SK-N-SH (cell line): ENCODE measurements around the gene FFAR4.

ENCODE experiments used
- EP300 ChIP-seq, 2 experiments: IDR thresholded peaks; 2 replicates each; pipeline versions ENCODE4 v1.4.0 to v1.6.1; 2012; ENCODE audit warnings: borderline replicate concordance in 1 of 2, low read depth in 1 of 2, low read length in 1 of 2
- GABPA ChIP-seq: IDR thresholded peaks from 2 replicates; pipeline ENCODE4 v1.4.0; 2012; ENCODE audit warnings: low read depth, mild to moderate bottlenecking
- TCF12 ChIP-seq: IDR thresholded peaks from 2 replicates; pipeline ENCODE4 v1.4.0; 2012

GRCh38 chr10:93553482-93554315, 12.8 kb upstream of the FFAR4 start:
- TF ChIP-seq TCF12 (no peak), GABPA (no peak), EP300 (IDR thresholded peaks at IDR 0.05; ENCODE audit: borderline replicate concordance in 1 of 2, low read depth in 1 of 2, low read length in 1 of 2) (no peak)
